HG03196 (cell line): ENCODE data around the gene CA11.
A peak's percentile ranks its signal among the peaks of the same experiment; 100 is the strongest.

ENCODE experiments used
- ATAC-seq: cut with Tn5 transposase; IDR thresholded peaks from one replicate; pipeline ENCODE4 v1.9.1; 2021; ENCODE audit not compliant: unreplicated experiment

CA11 gene

GRCh38 chr19:48615231-48616040, 30.6 kb downstream of the CA11 start:
- no peak for ATAC-seq

- ATAC-seq = no peak
These were observed 31.4 kb downstream of the CA11 start, which contains the start of gene FAM83E for GRCh38 chr19:48614436-48615230. Gene FAM83E (minus strand): TSS chr19:48615076. CDS start chr19:48613372, 1,704 bp downstream.

GRCh38 chr19:48613852-48614435, 32.0 kb downstream of the CA11 start:
- ATAC-seq = no peak

GRCh38 chr19:48613024-48613851, 32.7 kb downstream of the CA11 start:
- ATAC-seq = no peak

GRCh38 chr19:48611872-48612271, 34.1 kb downstream of the CA11 start:
- no peak for ATAC-seq

GRCh38 chr19:48609571-48610108, 36.3 kb downstream of the CA11 start:
- no peak for ATAC-seq

GRCh38 chr19:48608798-48609263, 37.2 kb downstream of the CA11 start:
- peak; percentile 55 for ATAC-seq

GRCh38 chr19:48607359-48607755, 38.6 kb downstream of the CA11 start:
- ATAC-seq = no peak

GRCh38 chr19:48606463-48607358, 39.3 kb downstream of the CA11 start, which contains the start of gene SPACA4:
Gene SPACA4 (plus strand): TSS chr19:48606742. CDS start chr19:48606979, 237 bp downstream.
- ATAC-seq = no peak

GRCh38 chr19:48603850-48604249, 42.1 kb downstream of the CA11 start:
- no peak for ATAC-seq

GRCh38 chr19:48603449-48603848, 42.5 kb downstream of the CA11 start:
- ATAC-seq = no peak

GRCh38 chr19:48603001-48603400, 43.0 kb downstream of the CA11 start:
- no peak for ATAC-seq

GRCh38 chr19:48600679-48601417, 45.1 kb downstream of the CA11 start:
- ATAC-seq = no peak

- ATAC-seq = no peak
These were observed 46.8 kb downstream of the CA11 start for GRCh38 chr19:48598996-48599700.

GRCh38 chr19:48596679-48597465, 49.1 kb downstream of the CA11 start:
- ATAC-seq = no peak

GRCh38 chr19:48596237-48596636, 49.8 kb downstream of the CA11 start:
- ATAC-seq = no peak

GRCh38 chr19:48595833-48596232, 50.2 kb downstream of the CA11 start:
- ATAC-seq = no peak
